NCI-H1105 treated with DMSO at 0.1 percent for 48 hours (cell line): ENCODE data around the gene LY6G5B.

ENCODE experiments used
- DNase-seq: peaks from one replicate; lab custom pipeline; 2025; lab: John Stamatoyannopoulos, UW

Gene LY6G5B, protein sequence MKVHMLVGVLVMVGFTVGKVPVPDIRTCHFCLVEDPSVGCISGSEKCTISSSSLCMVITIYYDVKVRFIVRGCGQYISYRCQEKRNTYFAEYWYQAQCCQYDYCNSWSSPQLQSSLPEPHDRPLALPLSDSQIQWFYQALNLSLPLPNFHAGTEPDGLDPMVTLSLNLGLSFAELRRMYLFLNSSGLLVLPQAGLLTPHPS

DNA sequence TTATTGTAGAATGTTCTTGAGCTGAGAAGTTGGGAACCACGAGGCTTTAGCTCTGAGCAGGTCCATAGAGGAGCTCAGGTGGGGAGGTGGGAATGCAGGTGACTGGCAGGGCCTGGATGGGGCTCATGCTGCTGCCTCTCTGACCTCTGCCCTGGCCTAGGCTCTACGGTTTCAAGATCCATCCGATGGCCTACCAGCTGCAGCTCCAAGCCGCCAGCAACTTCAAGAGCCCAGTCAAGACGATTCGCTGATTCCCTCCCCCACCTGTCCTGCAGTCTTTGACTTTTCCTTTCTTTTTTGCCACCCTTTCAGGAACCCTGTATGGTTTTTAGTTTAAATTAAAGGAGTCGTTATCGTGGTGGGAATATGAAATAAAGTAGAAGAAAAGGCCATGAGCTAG is at the start of gene LY6G5B:
Gene LY6G5B, plus strand, starts transcription at position 301 of the 400 bp plus-strand sequence. CDS start 975 bp downstream, outside the sequence.
- no peak for DNase-seq

DNA sequence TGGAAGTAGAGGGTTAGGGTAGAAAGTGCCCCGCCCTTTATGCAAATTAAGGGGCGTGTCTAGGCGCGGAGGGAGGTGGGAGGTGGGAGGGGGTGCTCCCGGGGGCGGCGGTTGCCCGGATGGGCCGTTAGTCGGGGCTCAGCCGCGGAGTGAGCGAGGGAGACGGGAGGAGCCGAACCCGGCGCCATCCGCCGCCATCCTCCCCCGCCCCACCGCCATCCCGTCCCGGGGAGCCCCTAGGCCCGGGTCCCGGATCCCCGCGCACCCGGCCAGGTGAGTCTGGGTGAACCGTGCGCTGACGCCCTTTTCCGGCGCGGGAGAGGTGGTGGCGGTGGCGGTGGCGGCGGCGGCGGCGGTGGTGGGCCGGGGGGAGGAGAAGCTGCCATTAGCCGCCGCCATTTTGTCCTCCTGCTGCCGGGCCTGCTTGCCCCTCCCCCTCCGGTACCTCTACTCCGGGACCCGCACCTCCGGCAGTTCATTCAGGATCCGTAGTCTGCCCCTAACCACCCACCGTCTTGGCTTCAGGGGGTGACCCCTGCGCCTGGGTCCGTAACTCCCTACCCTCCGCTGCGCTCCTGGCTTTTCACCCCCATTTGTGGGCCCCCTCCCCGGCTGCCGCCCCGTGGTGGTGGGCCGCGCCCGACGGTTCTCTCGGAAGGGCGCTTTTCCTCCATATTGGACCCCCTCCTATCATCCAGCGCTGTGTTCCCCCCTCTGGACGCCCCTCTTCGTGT is 49.0 kb upstream of the LY6G5B start, which contains the start of gene PRRC2A:
Gene PRRC2A, plus strand, starts transcription at position 130 of the 734 bp plus-strand sequence. CDS start 2,075 bp downstream, outside the sequence.
- DNase-seq = peak; percentile 72

DNA sequence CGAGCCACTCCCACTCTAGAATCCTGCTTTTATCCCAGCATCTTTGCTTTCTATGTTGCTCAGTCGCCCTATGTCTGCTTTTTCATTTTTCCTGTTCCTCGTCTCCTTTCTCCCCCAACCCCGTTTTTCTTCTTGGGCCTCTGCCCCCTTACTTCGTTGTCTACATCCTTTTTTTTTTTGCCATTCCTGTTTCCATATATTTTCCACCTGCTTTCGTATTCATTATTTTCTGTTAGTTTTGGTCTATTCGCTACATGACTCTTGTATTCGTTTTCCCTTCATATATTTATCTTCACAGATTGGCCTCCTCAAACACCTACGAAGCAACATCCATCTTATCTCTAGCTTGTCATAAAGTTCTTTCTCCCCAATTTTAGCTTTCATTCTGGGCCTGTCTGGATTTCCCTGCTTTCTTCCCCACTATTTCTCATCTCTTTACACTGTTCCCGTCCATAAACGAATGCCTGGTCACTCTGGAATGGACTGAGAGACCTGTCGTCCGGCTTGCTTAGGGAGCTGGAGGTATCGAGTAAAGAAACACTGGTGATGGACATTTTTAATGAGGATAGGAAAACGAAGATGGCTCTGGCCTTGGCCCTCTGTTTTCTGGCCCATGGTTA is 48.3 kb upstream of the LY6G5B start:
- DNase-seq = peak; percentile 29

DNA sequence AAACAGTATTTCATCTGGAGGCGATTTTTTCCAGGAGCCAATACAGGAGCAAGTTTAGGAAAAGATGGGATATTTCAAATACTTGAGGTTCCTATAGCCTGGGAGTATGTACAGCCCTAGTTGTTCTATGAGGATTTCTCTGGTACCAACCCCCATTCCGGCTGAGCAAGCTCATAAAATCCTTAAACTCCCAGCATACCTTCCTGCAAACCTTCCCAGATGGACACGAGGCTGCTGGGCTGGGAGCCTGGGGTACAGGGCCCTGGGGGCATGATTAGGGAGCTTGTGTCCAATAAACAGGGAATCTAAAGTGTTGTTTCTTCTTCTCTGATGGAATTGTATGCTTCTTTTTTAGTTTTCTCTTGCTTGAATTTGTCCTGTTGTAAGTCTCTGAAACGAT is 47.8 kb upstream of the LY6G5B start:
- DNase-seq = no peak

DNA sequence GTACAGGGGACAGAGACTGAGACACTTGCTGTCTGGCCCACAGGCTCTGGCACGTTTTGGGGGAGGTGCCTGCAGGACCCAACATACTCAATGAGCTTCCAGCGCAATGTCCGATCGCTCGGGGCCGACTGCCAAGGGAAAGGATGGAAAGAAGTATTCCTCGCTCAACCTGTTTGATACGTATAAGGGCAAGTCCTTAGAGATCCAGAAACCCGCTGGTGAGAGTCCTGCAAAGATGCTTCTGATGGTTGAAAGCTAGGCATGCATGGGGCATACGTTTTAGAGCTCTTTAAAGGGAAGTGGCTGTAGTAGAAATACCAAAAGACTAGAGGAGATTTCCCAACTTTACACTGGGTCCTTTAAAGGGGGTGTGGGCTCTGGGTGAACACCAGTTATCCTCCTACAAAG is 47.1 kb upstream of the LY6G5B start:
- DNase-seq = no peak

DNA sequence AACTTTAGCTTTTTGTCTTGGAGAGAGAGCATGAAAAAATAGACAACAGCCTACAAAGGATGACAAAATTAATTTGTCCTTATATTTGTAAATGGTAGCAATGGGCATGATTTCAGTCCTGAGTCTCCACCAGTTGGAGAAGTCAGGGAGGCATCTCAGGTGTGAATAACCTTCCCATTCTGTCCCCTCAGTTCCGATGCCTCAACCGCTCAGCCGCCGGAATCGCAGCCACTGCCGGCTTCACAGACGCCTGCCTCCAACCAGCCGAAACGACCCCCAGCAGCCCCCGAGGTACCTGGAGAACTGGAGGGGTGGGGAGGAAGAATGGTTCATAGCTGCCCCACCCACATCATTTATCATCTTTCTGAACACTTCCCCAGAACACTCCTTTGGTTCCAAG is 45.7 kb upstream of the LY6G5B start:
- no peak for DNase-seq

DNA sequence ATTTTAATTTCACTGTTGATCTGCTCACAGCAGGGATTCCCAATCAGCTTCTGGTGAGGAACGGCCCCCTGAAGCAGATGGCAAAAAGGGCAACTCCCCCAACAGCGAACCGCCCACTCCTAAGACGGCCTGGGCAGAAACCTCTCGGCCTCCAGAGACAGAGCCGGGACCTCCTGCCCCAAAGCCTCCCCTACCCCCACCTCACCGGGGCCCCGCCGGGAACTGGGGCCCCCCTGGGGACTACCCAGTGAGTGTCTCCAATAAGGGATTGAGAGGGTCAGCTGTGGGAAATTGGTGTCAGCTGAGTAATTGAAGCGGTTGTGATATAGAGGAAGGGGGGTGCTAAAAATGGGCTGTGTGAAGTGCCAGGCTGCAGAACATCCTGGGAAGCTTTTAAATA is 42.8 kb upstream of the LY6G5B start:
- DNase-seq = no peak

DNA sequence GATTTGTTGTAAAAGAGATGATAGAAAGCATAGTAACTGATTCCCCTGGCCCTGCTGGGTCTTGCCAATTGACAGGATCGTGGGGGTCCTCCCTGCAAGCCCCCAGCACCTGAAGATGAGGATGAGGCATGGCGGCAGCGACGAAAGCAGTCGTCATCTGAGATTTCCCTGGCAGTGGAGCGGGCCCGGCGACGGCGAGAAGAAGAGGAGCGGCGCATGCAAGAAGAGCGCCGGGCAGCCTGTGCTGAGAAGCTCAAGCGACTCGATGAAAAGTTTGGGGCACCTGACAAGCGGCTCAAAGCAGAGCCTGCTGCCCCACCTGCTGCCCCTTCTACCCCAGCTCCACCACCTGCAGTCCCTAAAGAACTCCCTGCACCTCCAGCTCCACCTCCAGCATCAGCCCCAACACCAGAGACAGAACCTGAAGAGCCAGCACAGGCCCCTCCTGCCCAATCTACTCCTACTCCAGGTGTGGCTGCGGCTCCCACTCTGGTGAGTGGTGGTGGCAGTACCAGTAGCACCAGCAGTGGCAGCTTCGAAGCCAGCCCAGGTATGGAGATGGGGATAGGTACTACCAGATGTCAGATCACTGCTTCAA is 42.0 kb upstream of the LY6G5B start:
- DNase-seq = no peak

DNA sequence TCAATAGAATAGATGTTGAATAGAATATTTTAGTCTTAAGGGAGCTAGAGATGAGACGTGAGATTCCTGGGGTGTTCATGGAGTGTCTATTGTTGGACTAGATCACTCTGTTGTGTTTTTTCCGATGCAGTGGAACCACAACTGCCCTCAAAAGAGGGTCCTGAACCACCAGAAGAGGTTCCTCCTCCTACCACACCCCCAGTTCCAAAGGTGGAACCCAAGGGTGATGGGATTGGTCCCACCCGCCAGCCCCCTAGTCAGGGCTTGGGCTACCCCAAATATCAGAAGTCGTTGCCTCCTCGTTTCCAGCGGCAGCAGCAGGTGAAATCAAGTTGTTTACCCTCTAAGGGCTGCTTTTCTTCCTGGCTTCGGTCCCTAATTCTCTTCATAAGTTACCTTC is 40.8 kb upstream of the LY6G5B start:
- DNase-seq = no peak

DNA sequence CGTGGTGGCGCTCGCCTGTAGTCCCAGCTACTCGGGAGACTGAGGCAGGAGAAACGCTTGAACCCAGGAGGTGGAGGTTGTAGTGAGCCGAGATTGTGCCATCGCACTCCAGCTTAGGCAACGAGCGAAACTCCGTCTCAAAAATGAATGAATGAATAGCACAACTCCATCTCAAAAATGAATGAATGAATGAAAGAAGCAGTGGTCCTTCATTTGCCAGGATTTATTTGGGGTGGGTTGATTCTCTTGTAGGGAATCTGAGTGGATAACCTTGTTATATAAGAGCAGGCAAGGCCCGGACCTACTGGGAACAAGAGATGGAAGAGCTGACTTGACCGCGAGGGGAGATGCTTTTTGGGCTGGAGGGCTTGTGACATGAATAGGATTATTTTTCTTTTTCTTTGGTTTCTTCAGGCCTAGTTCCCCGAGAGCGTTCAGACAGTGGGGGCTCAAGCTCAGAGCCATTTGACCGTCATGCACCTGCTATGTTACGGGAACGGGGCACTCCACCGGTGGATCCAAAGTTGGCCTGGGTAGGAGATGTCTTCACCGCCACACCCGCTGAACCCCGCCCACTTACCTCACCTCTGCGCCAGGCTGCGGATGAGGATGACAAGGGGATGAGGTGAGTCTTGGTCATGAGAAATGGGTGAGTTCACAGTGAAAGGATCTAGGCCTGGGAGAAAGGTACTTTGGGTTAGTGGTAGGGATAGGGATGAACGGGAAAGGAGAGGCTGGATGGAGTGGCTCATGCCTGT is 39.4 kb upstream of the LY6G5B start:
- DNase-seq = no peak

DNA sequence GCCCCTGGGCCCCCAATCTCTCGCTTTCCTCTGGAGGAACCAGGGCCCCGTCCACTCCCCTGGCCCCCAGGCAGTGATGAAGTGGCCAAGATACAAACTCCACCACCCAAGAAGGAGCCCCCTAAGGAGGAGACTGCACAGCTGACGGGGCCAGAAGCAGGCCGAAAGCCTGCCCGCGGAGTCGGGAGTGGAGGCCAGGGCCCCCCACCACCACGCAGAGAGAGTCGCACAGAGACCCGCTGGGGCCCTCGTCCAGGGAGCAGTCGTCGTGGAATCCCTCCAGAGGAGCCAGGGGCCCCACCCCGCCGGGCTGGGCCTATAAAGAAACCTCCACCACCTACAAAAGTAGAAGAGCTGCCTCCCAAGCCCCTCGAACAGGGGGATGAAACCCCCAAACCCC is 38.6 kb upstream of the LY6G5B start:
- no peak for DNase-seq

DNA sequence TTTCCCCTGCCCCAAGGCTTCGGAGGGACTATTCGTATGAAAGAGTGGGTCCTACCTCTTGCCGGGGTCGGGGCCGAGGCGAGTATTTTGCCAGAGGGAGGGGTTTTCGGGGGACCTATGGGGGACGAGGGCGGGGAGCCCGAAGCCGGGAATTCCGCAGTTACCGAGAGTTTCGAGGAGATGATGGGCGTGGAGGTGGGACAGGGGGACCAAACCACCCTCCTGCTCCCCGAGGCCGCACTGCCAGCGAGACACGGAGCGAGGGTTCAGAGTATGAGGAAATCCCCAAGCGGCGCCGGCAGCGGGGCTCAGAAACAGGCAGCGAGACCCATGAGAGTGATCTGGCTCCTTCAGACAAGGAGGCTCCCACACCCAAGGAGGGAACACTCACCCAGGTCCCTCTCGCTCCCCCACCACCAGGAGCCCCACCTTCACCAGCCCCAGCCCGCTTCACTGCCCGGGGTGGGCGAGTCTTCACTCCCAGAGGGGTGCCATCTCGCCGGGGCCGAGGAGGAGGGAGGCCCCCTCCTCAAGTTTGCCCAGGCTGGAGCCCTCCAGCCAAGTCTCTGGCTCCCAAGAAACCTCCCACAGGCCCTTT is 38.0 kb upstream of the LY6G5B start:
- no peak for DNase-seq

DNA sequence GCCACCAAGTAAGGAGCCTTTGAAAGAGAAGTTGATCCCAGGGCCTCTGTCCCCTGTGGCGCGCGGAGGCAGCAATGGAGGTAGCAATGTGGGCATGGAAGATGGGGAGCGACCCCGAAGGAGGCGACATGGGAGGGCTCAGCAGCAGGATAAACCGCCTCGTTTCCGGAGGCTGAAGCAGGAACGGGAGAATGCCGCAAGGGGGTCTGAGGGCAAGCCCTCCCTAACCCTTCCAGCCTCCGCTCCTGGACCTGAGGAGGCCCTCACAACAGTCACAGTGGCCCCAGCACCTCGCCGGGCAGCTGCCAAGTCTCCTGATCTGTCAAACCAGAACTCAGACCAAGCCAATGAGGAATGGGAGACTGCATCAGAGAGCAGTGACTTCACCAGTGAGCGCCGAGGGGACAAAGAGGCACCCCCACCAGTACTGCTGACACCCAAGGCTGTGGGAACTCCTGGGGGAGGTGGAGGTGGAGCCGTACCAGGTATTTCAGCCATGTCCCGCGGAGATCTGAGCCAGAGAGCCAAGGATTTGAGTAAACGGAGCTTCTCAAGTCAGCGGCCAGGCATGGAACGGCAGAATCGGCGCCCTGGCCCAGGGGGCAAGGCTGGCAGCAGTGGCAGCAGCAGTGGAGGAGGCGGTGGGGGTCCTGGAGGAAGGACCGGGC is 37.4 kb upstream of the LY6G5B start:
- DNase-seq = no peak

DNA sequence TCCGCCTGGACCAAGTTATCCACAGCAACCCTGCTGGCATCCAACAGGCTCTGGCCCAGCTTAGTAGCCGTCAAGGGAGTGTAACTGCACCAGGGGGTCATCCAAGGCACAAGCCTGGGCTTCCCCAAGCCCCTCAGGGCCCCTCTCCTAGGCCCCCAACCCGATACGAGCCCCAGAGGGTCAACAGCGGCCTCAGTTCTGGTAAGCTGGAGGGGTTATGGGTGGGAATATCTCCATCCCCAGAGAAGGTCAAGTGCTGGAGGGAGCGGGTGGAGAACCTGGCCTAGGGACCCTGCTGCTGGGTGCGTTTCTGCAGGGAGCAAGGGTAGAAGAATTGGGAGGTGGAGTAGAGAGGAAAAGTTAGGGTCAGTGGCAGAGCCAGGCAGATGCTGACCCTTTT is 36.3 kb upstream of the LY6G5B start:
- DNase-seq = no peak

DNA sequence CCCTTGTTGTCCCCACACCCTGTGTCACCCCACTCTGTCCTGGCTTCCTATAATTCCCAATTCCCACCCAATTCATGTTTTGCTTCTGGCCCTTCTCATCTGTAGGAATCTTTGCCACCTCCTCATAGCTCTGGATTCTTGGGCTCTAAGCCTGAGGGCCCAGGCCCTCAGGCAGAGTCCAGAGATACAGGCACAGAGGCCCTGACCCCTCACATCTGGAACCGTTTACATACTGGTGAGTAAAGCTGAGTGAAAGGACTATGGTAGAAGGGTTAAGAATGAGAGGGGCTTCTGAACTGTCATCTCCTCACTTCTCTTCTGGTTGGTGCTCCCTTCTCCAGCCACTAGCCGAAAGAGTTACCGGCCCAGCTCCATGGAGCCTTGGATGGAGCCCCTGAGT is 35.6 kb upstream of the LY6G5B start:
- DNase-seq = no peak

DNA sequence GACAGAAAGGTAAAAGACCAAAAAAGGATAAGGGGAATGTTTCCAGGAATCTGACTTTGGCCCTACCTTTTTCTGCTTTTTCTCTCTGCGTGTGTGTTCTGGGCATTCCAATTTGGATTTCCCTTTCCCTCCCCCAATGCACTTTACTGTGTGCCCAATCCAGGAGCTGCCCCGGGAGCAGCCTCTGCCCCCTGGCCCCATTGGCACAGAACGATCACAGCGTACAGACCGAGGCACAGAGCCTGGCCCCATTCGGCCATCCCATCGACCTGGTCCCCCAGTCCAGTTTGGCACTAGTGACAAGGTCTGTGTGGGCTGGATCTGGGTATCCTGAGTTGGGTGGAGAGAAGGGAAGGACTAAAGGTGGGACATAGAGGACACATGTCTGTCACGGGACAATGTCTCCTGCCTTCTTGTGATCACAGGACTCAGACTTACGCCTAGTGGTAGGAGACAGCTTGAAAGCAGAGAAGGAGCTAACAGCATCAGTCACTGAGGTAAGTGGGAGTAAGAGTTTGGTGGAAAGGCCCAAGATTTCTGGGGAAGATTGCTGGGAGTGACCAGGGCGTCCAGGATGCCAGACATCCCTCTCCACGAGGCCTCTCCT is 34.7 kb upstream of the LY6G5B start:
- no peak for DNase-seq

DNA sequence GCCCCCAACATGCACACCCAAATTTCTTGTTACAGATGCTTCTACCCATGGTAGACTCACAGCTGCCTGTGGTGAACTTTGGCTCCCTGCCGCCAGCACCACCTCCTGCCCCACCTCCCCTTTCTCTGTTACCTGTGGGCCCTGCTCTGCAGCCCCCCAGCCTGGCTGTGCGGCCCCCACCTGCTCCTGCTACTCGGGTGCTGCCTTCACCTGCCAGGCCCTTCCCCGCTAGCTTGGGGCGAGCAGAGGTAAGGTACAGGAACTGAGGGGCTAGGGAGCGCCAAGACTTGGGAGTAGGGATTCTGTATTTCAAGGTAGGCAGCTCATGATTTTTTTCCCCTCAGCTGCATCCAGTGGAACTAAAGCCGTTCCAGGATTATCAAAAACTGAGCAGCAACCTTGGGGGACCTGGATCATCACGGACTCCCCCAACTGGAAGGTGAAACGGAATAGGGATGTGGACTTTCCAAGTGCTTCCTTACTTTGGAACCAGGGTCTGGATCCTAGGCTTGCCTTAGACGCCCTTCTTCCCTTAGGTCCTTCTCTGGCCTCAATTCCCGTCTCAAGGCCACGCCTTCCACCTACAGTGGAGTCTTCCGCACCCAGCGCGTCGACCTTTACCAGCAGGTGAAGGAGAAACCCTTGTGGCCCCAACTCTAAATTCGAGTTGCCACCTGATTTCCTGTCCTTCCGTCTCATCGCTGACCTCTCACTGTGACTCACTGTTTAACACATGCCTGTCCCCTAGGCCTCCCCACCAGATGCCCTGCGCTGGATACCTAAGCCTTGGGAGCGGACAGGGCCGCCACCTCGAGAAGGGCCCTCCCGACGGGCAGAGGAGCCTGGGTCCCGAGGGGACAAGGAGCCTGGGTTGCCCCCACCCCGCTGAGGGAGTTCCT is 32.8 kb upstream of the LY6G5B start:
- no peak for DNase-seq

DNA sequence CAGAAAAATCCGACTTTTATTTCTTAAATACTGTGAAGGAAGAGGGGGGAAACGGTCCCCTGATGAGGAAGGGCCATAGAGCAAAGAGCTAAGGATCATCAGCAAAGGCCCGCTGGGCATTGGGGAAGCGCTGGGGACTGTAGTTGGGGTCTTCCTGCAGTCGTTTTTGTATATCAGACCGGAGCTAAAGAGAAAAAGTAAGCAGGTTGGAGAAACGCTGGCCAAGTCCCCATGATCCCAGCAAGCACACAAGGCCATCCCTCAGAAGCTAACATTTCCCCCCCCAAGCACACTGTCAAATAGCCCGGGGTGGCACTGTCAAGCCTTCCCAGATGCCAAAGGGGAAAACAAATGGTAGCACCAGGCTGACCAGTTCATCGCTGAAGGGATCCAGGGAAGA is 30.7 kb upstream of the LY6G5B start:
- no peak for DNase-seq

DNA sequence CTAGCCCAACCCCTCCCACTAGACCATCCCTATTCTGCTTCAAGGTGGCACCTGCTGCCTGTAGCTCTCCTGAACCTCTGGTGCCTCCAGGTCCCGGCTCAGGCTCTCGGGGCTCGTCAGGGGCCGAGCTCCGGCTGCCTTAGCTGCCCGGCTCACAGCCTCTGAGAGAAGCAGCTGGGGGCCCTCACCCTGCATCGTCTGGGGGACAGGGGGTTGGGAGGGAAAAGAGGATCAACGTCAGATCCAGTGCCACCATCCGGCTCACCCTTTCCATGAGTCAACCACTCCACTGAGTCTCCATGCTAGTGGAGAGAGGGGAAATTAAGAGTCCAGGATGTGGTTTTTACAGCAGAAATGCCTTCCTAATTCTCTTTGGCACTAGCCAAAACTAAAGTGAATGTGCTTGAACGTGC is 30.3 kb upstream of the LY6G5B start:
- no peak for DNase-seq

DNA sequence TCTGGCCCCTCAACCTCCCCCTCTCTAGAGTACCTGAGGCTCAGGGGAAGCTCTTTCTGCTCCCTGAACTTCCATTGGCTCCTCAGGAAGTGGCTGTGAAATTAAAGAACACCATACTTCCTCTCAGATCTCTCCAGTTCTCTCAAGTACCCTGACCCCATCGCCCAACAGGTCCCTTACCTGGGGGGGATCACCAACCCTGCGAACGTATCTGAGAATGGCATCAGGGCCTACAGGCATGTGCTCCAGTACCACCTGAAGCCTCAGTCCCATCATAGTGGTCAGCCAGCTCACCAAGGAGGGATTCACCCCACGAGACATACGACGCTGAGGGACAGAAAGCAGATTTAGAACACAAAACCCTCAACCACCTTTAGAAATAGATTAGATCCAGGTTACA is 29.2 kb upstream of the LY6G5B start:
- no peak for DNase-seq
